ENCODE measurements around the gene ARHGAP6.

DNA sequence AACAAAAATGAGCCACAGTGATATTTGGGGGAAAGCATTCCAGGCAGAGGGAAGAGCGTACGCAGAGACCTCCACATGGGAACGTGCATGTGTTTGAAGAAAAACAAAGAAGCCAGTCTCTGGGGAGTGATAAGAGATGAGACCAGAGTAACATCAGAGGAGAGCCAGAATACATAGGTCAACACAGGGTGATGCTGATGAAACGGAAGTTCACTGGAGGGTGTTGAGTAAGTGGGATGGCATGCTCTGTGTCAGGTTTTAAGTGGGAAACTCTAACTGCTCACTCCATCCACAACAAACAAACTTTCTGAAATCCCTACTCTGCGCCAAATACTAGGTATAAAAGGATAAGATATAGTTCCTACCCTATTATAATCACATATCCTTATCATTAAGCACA lies 110.0 kb downstream of the ARHGAP6 start:
- TF ChIP-seq EZH2 (IDR thresholded peaks at IDR 0.05; ENCODE audit: borderline replicate concordance, low read length) = no peak
- TF ChIP-seq, protein P1, sequence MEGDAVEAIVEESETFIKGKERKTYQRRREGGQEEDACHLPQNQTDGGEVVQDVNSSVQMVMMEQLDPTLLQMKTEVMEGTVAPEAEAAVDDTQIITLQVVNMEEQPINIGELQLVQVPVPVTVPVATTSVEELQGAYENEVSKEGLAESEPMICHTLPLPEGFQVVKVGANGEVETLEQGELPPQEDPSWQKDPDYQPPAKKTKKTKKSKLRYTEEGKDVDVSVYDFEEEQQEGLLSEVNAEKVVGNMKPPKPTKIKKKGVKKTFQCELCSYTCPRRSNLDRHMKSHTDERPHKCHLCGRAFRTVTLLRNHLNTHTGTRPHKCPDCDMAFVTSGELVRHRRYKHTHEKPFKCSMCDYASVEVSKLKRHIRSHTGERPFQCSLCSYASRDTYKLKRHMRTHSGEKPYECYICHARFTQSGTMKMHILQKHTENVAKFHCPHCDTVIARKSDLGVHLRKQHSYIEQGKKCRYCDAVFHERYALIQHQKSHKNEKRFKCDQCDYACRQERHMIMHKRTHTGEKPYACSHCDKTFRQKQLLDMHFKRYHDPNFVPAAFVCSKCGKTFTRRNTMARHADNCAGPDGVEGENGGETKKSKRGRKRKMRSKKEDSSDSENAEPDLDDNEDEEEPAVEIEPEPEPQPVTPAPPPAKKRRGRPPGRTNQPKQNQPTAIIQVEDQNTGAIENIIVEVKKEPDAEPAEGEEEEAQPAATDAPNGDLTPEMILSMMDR (conservative IDR thresholded peaks at IDR 0.05 in 1 of 2, IDR thresholded peaks at IDR 0.05 in 1 of 2; ENCODE audit: extremely low read depth in 1 of 2, insufficient read depth in 1 of 2, low read depth in 1 of 2, low read length in 2 of 2) = no peak

Data from mammary epithelial cell (primary cell).